Hepatocyte (in vitro differentiated cells): ENCODE measurements around the gene TOX2.

Source experiments
- EZH2phosphoT487 ChIP-seq: fragments of 200-600 bp; sonication (generic); IDR thresholded peaks from one replicate; pipeline ENCODE4 v1.6.1; 2018; ENCODE audit warnings: antibody characterized with exemption, mild to moderate bottlenecking, low read depth, moderate library complexity; ENCODE audit not compliant: unreplicated experiment, severe bottlenecking
- TF ChIP-seq, protein P1 (sequence below): fragments of 200-600 bp; sonication (generic); IDR thresholded peaks from 2 replicates; pipeline ENCODE4 v1.5.1; 2016; ENCODE audit warnings: antibody characterized with exemption, mild to moderate bottlenecking; ENCODE audit not compliant: poor library complexity

DNA sequence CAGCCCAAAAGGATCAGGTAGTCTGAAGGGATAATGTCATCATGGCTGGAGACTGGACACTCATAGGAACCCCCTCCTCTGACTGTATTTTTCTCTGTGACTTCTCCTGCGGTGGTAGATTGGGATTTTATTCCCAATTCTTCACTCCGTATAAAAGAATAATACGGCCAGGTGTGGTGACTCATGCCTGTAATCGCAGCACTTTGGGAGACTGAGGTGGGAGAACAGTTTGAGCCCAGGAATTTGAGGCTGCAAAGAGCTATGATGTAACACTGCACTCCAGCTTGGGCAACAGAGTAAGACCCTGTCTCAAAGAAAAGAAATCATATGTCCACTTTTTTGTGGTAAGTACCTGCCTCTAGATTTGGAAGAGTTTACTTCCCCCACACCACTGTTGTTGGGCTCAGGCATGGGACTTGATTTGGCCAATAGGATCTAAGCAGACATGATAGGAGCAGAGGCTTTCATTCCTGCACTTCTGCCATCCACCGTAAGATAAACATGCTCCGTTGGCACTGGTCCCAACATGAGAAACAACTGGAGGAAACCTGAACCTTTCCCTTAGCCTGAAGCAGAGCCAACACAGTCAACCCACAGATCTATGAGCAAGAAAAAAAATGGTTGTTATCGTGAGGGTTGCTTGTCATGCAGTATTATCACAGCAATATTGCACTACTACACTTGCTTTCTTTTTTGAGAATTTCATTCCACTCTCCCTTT, 190.3 kb downstream of the TOX2 start:
- TF ChIP-seq, protein P1, sequence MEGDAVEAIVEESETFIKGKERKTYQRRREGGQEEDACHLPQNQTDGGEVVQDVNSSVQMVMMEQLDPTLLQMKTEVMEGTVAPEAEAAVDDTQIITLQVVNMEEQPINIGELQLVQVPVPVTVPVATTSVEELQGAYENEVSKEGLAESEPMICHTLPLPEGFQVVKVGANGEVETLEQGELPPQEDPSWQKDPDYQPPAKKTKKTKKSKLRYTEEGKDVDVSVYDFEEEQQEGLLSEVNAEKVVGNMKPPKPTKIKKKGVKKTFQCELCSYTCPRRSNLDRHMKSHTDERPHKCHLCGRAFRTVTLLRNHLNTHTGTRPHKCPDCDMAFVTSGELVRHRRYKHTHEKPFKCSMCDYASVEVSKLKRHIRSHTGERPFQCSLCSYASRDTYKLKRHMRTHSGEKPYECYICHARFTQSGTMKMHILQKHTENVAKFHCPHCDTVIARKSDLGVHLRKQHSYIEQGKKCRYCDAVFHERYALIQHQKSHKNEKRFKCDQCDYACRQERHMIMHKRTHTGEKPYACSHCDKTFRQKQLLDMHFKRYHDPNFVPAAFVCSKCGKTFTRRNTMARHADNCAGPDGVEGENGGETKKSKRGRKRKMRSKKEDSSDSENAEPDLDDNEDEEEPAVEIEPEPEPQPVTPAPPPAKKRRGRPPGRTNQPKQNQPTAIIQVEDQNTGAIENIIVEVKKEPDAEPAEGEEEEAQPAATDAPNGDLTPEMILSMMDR: no peak
- no peak for TF ChIP-seq EZH2phosphoT487
